ENCODE data around the gene PPM1E.

The PPM1E gene

GRCh38 chr17:58755577-58756245 lies at the start of gene PPM1E:
PPM1E (plus strand) TSS chr17:58755854.
- no peak for TF ChIP-seq CTCF (IDR thresholded peaks at IDR 0.05; ENCODE audit: control insufficient read depth, extremely low read depth, insufficient read depth)
- DNase-seq (ENCODE audit: low read depth): no peak

GRCh38 chr17:58706351-58707140 lies 49.1 kb upstream of the PPM1E start:
- no peak for DNase-seq (ENCODE audit: low read depth)

More at GRCh38 chr17:58755577-58756245, at the start of gene PPM1E:
- H3K4me3 ChIP-seq (ENCODE audit: low read depth, low read length): peak within 1 kb of the TSS; percentile 62

GRCh38 chr17:58710948-58711552 lies 44.6 kb upstream of the PPM1E start:
- no peak for DNase-seq (ENCODE audit: low read depth)
- peak; percentile 56 for TF ChIP-seq CTCF (IDR thresholded peaks at IDR 0.05; ENCODE audit: control insufficient read depth, extremely low read depth, insufficient read depth)
- no peak overlapping the region for H3K4me3 ChIP-seq (ENCODE audit: low read depth, low read length)

More at GRCh38 chr17:58706351-58707140, 49.1 kb upstream of the PPM1E start:
- H3K4me3 ChIP-seq (ENCODE audit: low read depth, low read length): no peak overlapping the region
- TF ChIP-seq CTCF (IDR thresholded peaks at IDR 0.05; ENCODE audit: control insufficient read depth, extremely low read depth, insufficient read depth): no peak

GRCh38 chr17:58722274-58722673 lies 33.4 kb upstream of the PPM1E start:
- no peak for TF ChIP-seq CTCF (IDR thresholded peaks at IDR 0.05; ENCODE audit: control insufficient read depth, extremely low read depth, insufficient read depth)
- no peak overlapping the region for H3K4me3 ChIP-seq (ENCODE audit: low read depth, low read length)
- DNase-seq (ENCODE audit: low read depth): no peak

- no peak overlapping the region for H3K4me3 ChIP-seq (ENCODE audit: low read depth, low read length)
- no peak for DNase-seq (ENCODE audit: low read depth)
- no peak for TF ChIP-seq CTCF (IDR thresholded peaks at IDR 0.05; ENCODE audit: control insufficient read depth, extremely low read depth, insufficient read depth)
Measured at GRCh38 chr17:58722696-58723095, 33.0 kb upstream of the PPM1E start.

GRCh38 chr17:58728798-58729197 lies 26.9 kb upstream of the PPM1E start:
- no peak for TF ChIP-seq CTCF (IDR thresholded peaks at IDR 0.05; ENCODE audit: control insufficient read depth, extremely low read depth, insufficient read depth)
- DNase-seq (ENCODE audit: low read depth): no peak
- no peak overlapping the region for H3K4me3 ChIP-seq (ENCODE audit: low read depth, low read length)

All from LNCaP clone FGC (cell line).